HEK293 (cell line): Measurements from ENCODE around the gene POMP.

ENCODE experiments used
- ATF2 ChIP-seq: fragments of 450-650 bp; formaldehyde crosslinking; IDR thresholded peaks from 2 replicates; pipeline ENCODE4 v1.5.1; 2016; ENCODE audit warnings: missing biosample characterization, missing genetic modification characterization, low read depth
- CTCF ChIP-seq: fragments of 450-650 bp; formaldehyde crosslinking; IDR thresholded peaks from 2 replicates; pipeline ENCODE4 v1.5.1; 2016; ENCODE audit warnings: missing biosample characterization, missing genetic modification characterization
- PRDM1 ChIP-seq: fragments of 450-650 bp; formaldehyde crosslinking; IDR thresholded peaks from 2 replicates; pipeline ENCODE4; 2016; ENCODE audit warnings: missing biosample characterization, missing genetic modification characterization
- SP2 ChIP-seq: fragments of 450-650 bp; formaldehyde crosslinking; IDR thresholded peaks from 2 replicates; pipeline ENCODE4 v1.5.1; 2016; ENCODE audit warnings: missing biosample characterization, missing genetic modification characterization
- TCF7L2 ChIP-seq: IDR thresholded peaks from 2 replicates; pipeline ENCODE4 v1.6.1; 2011; ENCODE audit warnings: low read depth, mild to moderate bottlenecking, inconsistent platforms, low read length, moderate library complexity, borderline replicate concordance
- ZBTB49 ChIP-seq: fragments of 450-650 bp; formaldehyde crosslinking; IDR thresholded peaks from 2 replicates; pipeline ENCODE4 v1.5.1; 2016; ENCODE audit warnings: missing biosample characterization, missing genetic modification characterization, low read depth
- ZBTB8A ChIP-seq: fragments of 450-650 bp; formaldehyde crosslinking; IDR thresholded peaks from 2 replicates; pipeline ENCODE4 v1.5.1; 2016; ENCODE audit warnings: missing biosample characterization, missing genetic modification characterization
- ZEB2 ChIP-seq: fragments of 450-650 bp; formaldehyde crosslinking; IDR thresholded peaks from 2 replicates; pipeline ENCODE4 v1.5.1; 2016; ENCODE audit warnings: missing biosample characterization, missing genetic modification characterization
- ZFP69B ChIP-seq: fragments of 450-650 bp; formaldehyde crosslinking; IDR thresholded peaks from 2 replicates; pipeline ENCODE4 v1.5.1; 2016; ENCODE audit warnings: missing biosample characterization, missing genetic modification characterization
- ZNF114 ChIP-seq: fragments of 450-650 bp; formaldehyde crosslinking; IDR thresholded peaks from 2 replicates; pipeline ENCODE4 v1.5.0; 2017; ENCODE audit warnings: missing biosample characterization, missing genetic modification characterization
- ZNF121 ChIP-seq: fragments of 450-650 bp; formaldehyde crosslinking; IDR thresholded peaks from 2 replicates; pipeline ENCODE4 v1.5.1; 2016; ENCODE audit warnings: missing biosample characterization, missing genetic modification characterization
- ZNF239 ChIP-seq: fragments of 450-650 bp; formaldehyde crosslinking; IDR thresholded peaks from 2 replicates; pipeline ENCODE4 v1.5.1; 2016; ENCODE audit warnings: missing biosample characterization, missing genetic modification characterization
- ZNF677 ChIP-seq: fragments of 450-650 bp; IDR thresholded peaks from 2 replicates; pipeline ENCODE4 v1.5.0; 2018; ENCODE audit warnings: missing biosample characterization, mild to moderate bottlenecking, missing genetic modification characterization, moderate library complexity
- ZNF768 ChIP-seq: fragments of 450-650 bp; formaldehyde crosslinking; IDR thresholded peaks from 2 replicates; pipeline ENCODE4 v1.5.1; 2018; ENCODE audit warnings: missing biosample characterization, mild to moderate bottlenecking, missing genetic modification characterization

GRCh38 chr13:28659621-28659970, 666 bp downstream of the POMP start:
- TF ChIP-seq ZNF768 (tag by site-specific recombination) (no peak), CTCF (tag by site-specific recombination) (no peak), ZBTB49 (tag by site-specific recombination) (no peak), ZNF239 (no peak), ZNF677 (no peak), ZNF114 (tag by site-specific recombination) (no peak), PRDM1 (no peak), ZBTB8A (no peak), TCF7L2 (no peak), ZFP69B (tag by site-specific recombination) (no peak), ATF2 (no peak), ZEB2 (no peak), SP2 (tag by site-specific recombination) (no peak), ZNF121 (tag by site-specific recombination) (no peak)
